ENCODE data around the gene CEACAM1. TPM values are rescaled to one million over a fixed set of nuclear protein-coding genes. Genes with fewer than 3 reads are reported as not detected.
"Not testable (repeated sequence)": the region's sequence is repeated elsewhere in the genome, so short reads cannot be mapped to it uniquely, and the experiment has no call there.

CEACAM1 gene
- total RNA-seq, 3 donors from 2014 or later = 0.64 to 33.4 (median 12.3) TPM

- H3K4me1 ChIP-seq; DNase-seq (ENCODE audit: low spot score in 2 of 2); intact Hi-C loops (cut with DNase I; ENCODE audit: low total_unique reads); H3K36me3 ChIP-seq; H3K9me3 ChIP-seq; H3K27me3 ChIP-seq; H3K4me3 ChIP-seq: not testable (repeated sequence)
- H3K27ac ChIP-seq = peak overlapping the region in 1 of 2 donors; percentile 83
- TF ChIP-seq CTCF (IDR thresholded peaks at IDR 0.05) = peak in 1 of 3 donors; percentile 8
These were observed 67.0 kb downstream of the CEACAM1 start for GRCh38 chr19:42461231-42461630.

DNA sequence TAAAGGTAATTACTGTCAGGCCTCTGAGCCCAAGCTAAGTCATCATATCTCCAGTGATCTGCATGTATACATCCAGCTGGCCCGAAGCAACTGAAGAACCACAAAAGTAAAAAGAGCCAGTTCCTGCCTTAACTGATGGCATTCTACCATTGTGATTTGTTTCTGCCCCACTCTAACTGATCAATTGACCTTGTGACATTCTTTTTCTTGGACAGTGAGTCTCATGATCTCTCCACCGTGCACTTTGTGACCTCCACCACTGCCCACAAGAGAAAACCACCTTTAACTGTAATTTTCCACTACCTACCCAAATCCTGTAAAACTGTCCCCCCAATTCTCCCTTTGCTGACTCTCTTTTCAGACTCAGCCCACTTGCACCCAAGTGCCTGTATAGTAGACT is 68.4 kb downstream of the CEACAM1 start:
- Histone ChIP-seq H3K4me3 (no peak overlapping the region), H3K27me3 (no peaks in the 10 kb centered on the region), H3K27ac (no peak overlapping the region), H3K36me3 (no peaks in the 10 kb centered on the region), H3K9me3 (no peaks in the 10 kb centered on the region), H3K4me1 (no peaks in the 10 kb centered on the region)
- intact Hi-C loops (cut with DNase I; ENCODE audit: low total_unique reads) = loop anchor here (10.0 kb wide), 1 partner anchor 65 kb away; the partner anchor contains the start of gene CEACAM1
- TF ChIP-seq POLR2AphosphoS5 (IDR thresholded peaks at IDR 0.05) (no peak), POLR2A (IDR thresholded peaks at IDR 0.05) (no peak), CTCF (IDR thresholded peaks at IDR 0.05) (no peak)
- no peak for DNase-seq (ENCODE audit: low spot score in 2 of 2)

Other genes with a start within 250 kb of the CEACAM1 start
- gene PRR19, start 226.3 kb downstream of the CEACAM1 start, total RNA-seq = 1 to 10 TPM in 1 of 3 donors, under 1 TPM in 2; 0.33 to 2.6 (median 0.48) TPM
- 10 to 100 TPM in 2 of 3 donors, 1 to 10 TPM in 1; 7.5 to 32.4 (median 28.5) TPM for gene PAFAH1B3, start 225.9 kb downstream of the CEACAM1 start, total RNA-seq
- under 1 TPM in 2 of 3 donors, not detected in 1; 0.33 to 0.59 TPM for gene TMEM145, start 215.2 kb downstream of the CEACAM1 start, total RNA-seq
- gene MEGF8, start 202.8 kb downstream of the CEACAM1 start, total RNA-seq = 10 to 100 TPM in 2 of 3 donors, 1 to 10 TPM in 1; 9.7 to 15.5 (median 10.8) TPM
- gene CNFN, start 138.2 kb downstream of the CEACAM1 start, total RNA-seq = 1 to 10 TPM; 2.6 to 4.8 (median 3.0) TPM
- gene LIPE, start 101.1 kb downstream of the CEACAM1 start, total RNA-seq = 1,000 to 10,000 TPM in 1 of 3 donors, 100 to 1,000 TPM in 2; 152 to 1,550 (median 380) TPM
- gene CXCL17, start 85.5 kb downstream of the CEACAM1 start, total RNA-seq = 1 to 10 TPM in 2 of 3 donors, not detected in 1; 2.2 to 2.9 TPM
- gene CEACAM8, start 66.4 kb upstream of the CEACAM1 start, total RNA-seq = not detected
- gene PSG3, start 212.0 kb upstream of the CEACAM1 start, total RNA-seq = not detected
- gene PSG8, start 237.2 kb upstream of the CEACAM1 start, total RNA-seq = not detected

Measured in breast epithelium (tissue), 4 donors.